HepG2 (cell line): Measurements from ENCODE around the gene UBFD1. TPM values are rescaled to one million over a fixed set of nuclear protein-coding genes. Genes with fewer than 3 reads are reported as not detected.

Source experiments
- ATAC-seq: fragments of 200-7000 bp; cut with Tn5 transposase; 3 replicates; pipeline ENCODE4 v1.9.1; 2020; ENCODE audit warnings: mild to moderate bottlenecking, moderate library complexity
- BruUV-seq: library from RNA; stranded (reverse); fragments of 400-500 nt; replicated peaks from 2 replicates; lab custom pipeline; 2021; lab: Mats Ljungman, UMichigan
- CTCF ChIA-PET: fragments of 300-600 bp; formaldehyde crosslinking; extraction: SDS; loops from one replicate; lab custom pipeline; 2021; ENCODE audit warnings: low total read pairs, inconsistent platforms, low intra/inter-chr PET ratio; lab: Yijun Ruan, JAX
- POLR2A ChIA-PET: fragments of 350-600 bp; sonication (Branson Sonifier 250); formaldehyde crosslinking; loops from one replicate; lab custom pipeline; 2020; ENCODE audit warnings: antibody characterized with exemption, inconsistent platforms; lab: Yijun Ruan, JAX
- DNase-seq: peaks from one replicate; pipeline ENCODE4 v3.0.0-alpha.2; 2015; ENCODE audit warnings: low spot score
- FAIRE-seq: peaks from 3 replicates; lab custom pipeline; 2011; peaks lifted over from hg19 to GRCh38; lab: Jason Lieb, UNC
- H2AFZ ChIP-seq: one replicate; pipeline ENCODE4 v1.6.1; 2011; ENCODE audit warnings: low read length, inconsistent platforms
- H3K27ac ChIP-seq: fragments of 300-600 bp; 3 replicates; pipeline ENCODE4 v1.8.0; 2011; ENCODE audit warnings: mixed run types, mild to moderate bottlenecking, mixed read lengths, low read length, inconsistent platforms; ENCODE audit not compliant: insufficient read depth; ENCODE audit errors: extremely low read length
- H3K27me3 ChIP-seq, 2 experiments: fragments of 200-600 bp in 1 of 2; 2 replicates in 1 of 2; 3 replicates in 1 of 2; pipeline versions ENCODE4 v1.6.0 to v1.8.0; 2011; ENCODE audit warnings: low read length in 2 of 2, mild to moderate bottlenecking in 2 of 2, moderate library complexity in 2 of 2, inconsistent platforms in 1 of 2; ENCODE audit not compliant: insufficient read depth in 2 of 2, control insufficient read depth in 1 of 2
- H3K36me3 ChIP-seq, 2 experiments: fragments of 200-600 bp in 1 of 2; replicated peaks in 1 of 2; 2 replicates in 1 of 2; 3 replicates in 1 of 2; pipeline versions ENCODE4 v1.5.1 to v1.8.0; 2011; ENCODE audit warnings: low read length in 2 of 2, inconsistent platforms in 1 of 2; ENCODE audit not compliant: insufficient read depth in 2 of 2, control insufficient read depth in 1 of 2
- H3K4me1 ChIP-seq: 2 replicates; pipeline ENCODE4 v1.5.1; 2012; ENCODE audit warnings: low read length, inconsistent platforms; ENCODE audit not compliant: insufficient read depth
- H3K4me2 ChIP-seq: 2 replicates; pipeline ENCODE4 v1.6.0; 2011; ENCODE audit warnings: low read depth, low read length, inconsistent platforms
- H3K4me3 ChIP-seq, 3 experiments: fragments of 200-600 bp in 1 of 3; sonication (generic), shearing (Covaris generic) in 1 of 3; replicated peaks in 1 of 3; 2 replicates each; pipeline ENCODE4 v1.5.1; 2011 to 2016; ENCODE audit warnings: low read length in 3 of 3, inconsistent platforms in 2 of 3, low read depth in 2 of 3, mild to moderate bottlenecking in 2 of 3, control low read depth in 1 of 3, mixed read lengths in 1 of 3; ENCODE audit not compliant: insufficient read depth in 1 of 3
- H3K79me2 ChIP-seq: one replicate; pipeline ENCODE4 v1.6.1; 2011; ENCODE audit warnings: low read length, inconsistent platforms; ENCODE audit not compliant: insufficient read depth
- H3K9ac ChIP-seq: 2 replicates; pipeline ENCODE4 v1.6.0; 2011; ENCODE audit warnings: mild to moderate bottlenecking, low read depth, low read length, inconsistent platforms; ENCODE audit not compliant: insufficient read depth
- H3K9me3 ChIP-seq: 2 replicates; pipeline ENCODE4 v1.5.1; 2012; ENCODE audit warnings: mild to moderate bottlenecking, low read length
- H4K20me1 ChIP-seq: 2 replicates; pipeline ENCODE4 v1.6.0; 2011; ENCODE audit warnings: inconsistent platforms, mild to moderate bottlenecking, low read length, moderate library complexity; ENCODE audit not compliant: insufficient read depth
- E2F1 ChIP-seq: sonication (generic); formaldehyde crosslinking; IDR thresholded peaks from 2 replicates; pipeline ENCODE4 v1.5.0; 2020; ENCODE audit warnings: missing genetic modification reagents
- IRF2 ChIP-seq: IDR thresholded peaks from 2 replicates; pipeline ENCODE4 v1.6.1; 2018; ENCODE audit warnings: missing genetic modification reagents, missing compliant biosample characterization
- MIER2 ChIP-seq: IDR thresholded peaks from 2 replicates; pipeline ENCODE4 v1.6.1; 2016; ENCODE audit warnings: missing biosample characterization, missing genetic modification reagents
- RBM39 ChIP-seq: fragments of 200-400 bp; formaldehyde crosslinking; IDR thresholded peaks from one replicate; pipeline ENCODE4 v1.6.1; 2018; ENCODE audit warnings: antibody characterized with exemption, mild to moderate bottlenecking, low read depth, low read length; ENCODE audit not compliant: poor library complexity, severe bottlenecking
- SNRNP70 ChIP-seq: fragments of 200-400 bp; formaldehyde crosslinking; IDR thresholded peaks from 2 replicates; pipeline ENCODE4 v1.6.1; 2017; ENCODE audit warnings: mild to moderate bottlenecking, low read depth, low read length, moderate library complexity
- ZBTB46 ChIP-seq: sonication (generic); formaldehyde crosslinking; IDR thresholded peaks from 2 replicates; pipeline ENCODE4 v1.4.0; 2020; ENCODE audit warnings: mild to moderate bottlenecking, missing genetic modification reagents, borderline replicate concordance
- ZIK1 ChIP-seq: sonication (generic); formaldehyde crosslinking; IDR thresholded peaks from 2 replicates; pipeline ENCODE4 v1.5.0; 2020; ENCODE audit warnings: mild to moderate bottlenecking, low read depth, missing genetic modification reagents, borderline replicate concordance
- ZNF317 ChIP-seq: sonication (generic); formaldehyde crosslinking; IDR thresholded peaks from 2 replicates; pipeline ENCODE4 v1.5.0; 2020; ENCODE audit warnings: mild to moderate bottlenecking, missing genetic modification reagents
- ZNF318 ChIP-seq: sonication (generic); formaldehyde crosslinking; IDR thresholded peaks from 2 replicates; pipeline ENCODE4 v1.4.0; 2020; ENCODE audit warnings: mild to moderate bottlenecking, missing genetic modification reagents
- ZNF34 ChIP-seq: sonication (generic); formaldehyde crosslinking; IDR thresholded peaks from 2 replicates; pipeline ENCODE4 v1.4.0; 2020; ENCODE audit warnings: mild to moderate bottlenecking, missing genetic modification reagents, borderline replicate concordance
- ZNF629 ChIP-seq: sonication (generic); formaldehyde crosslinking; conservative IDR thresholded peaks from 2 replicates; pipeline ENCODE4 v1.5.0; 2020; ENCODE audit warnings: missing genetic modification reagents
- ZNF660 ChIP-seq: sonication (generic); formaldehyde crosslinking; IDR thresholded peaks from 2 replicates; pipeline ENCODE4 v1.5.1; 2020; ENCODE audit warnings: mild to moderate bottlenecking, low read depth, missing genetic modification reagents, borderline replicate concordance
- WGBS: methylation state at CpG from one replicate; pipeline ENCODE4 v1.1.6; 2017; ENCODE audit warnings: low lambda C conversion rate; 5-methylcytosine and 5-hydroxymethylcytosine counted together
- in situ Hi-C: cut with HindIII; loops from 2 replicates; pipeline ENCODE4 v1.10.0; 2017; ENCODE audit warnings: low pct_unique_long_range_greater_than_20kb; ENCODE audit not compliant: extremely low pct_ligation_motif_present
- intact Hi-C: fragments of 100-400 bp; cut with micrococcal nuclease; formaldehyde crosslinking; loops from one replicate; pipeline ENCODE4 v1.10.0; 2022; ENCODE audit not compliant: unreplicated experiment
- polyA plus RNA-seq, 8 experiments: library from polyadenylated mRNA; depleted of rRNA in 3 of 8; stranded (reverse) in 7 of 8; unstranded in 1 of 8; fragments of >200 nt; fragmentation: Illumina TruSeq in 4 of 8; extraction: Trizol in 4 of 8; gene quantifications; 2 replicates each; pipeline versions ENCODE4 v1.2.1 to v1.2.3, GENCODE V29; 2011 to 2016; ENCODE audit warnings: low read depth in 4 of 8, missing spikeins in 1 of 8, mixed read lengths in 1 of 8; ENCODE audit not compliant: insufficient read depth in 1 of 8
- total RNA-seq, 5 experiments: library from RNA; depleted of rRNA; stranded (reverse); fragments of >200 nt; fragmentation: Illumina TruSeq; extraction: Trizol; gene quantifications; 2 replicates each; pipeline ENCODE4 v1.2.3, GENCODE V29; 2016; ENCODE audit warnings: low read depth in 1 of 5

The UBFD1 gene
- total and polyA plus RNA-seq, 2 of the 13 experiments (the other 11 are each of a cell fraction or from before 2014, with no cell fraction given) = 100 to 111 TPM

GRCh38 chr16:23535901-23536300 is 21.6 kb upstream of the UBFD1 start:
- no peak for FAIRE-seq
- ChIA-PET CTCF (no interaction called here), POLR2A (interaction anchor here (5.5 kb wide), 1 partner anchor 8 kb away, joined by 64 read pairs; no protein-coding TSS in a partner anchor)
- H3K4me2 ChIP-seq = no peak overlapping the region
- no TSS peak for BruUV-seq
- ATAC-seq = no peak
- intact Hi-C loops (no loop called here), in situ Hi-C loops (no loop called here)
- H3K9me3 ChIP-seq = no peaks in the 10 kb centered on the region
- H3K79me2 ChIP-seq = peaks cover 4% of the 10 kb centered on the region
- H3K4me3 ChIP-seq = no peak overlapping the region
- peaks cover 43% of the 10 kb centered on the region for H3K4me1 ChIP-seq
- H3K36me3 ChIP-seq = peaks cover 42 to 66% of the 10 kb centered on the region in 2 experiments
- no peak overlapping the region for H3K9ac ChIP-seq
- DNase-seq = no peak
- no peaks in the 10 kb centered on the region for H3K27me3 ChIP-seq
- no peak overlapping the region for H2AFZ ChIP-seq
- WGBS = 95% methylated on average over 2 of the region's 2 CpGs
- H4K20me1 ChIP-seq = no peaks in the 10 kb centered on the region
- H3K27ac ChIP-seq = no peak overlapping the region
- TF ChIP-seq ZNF629 (CRISPR knock-in tag) (no peak), ZNF317 (CRISPR knock-in tag) (no peak), IRF2 (no peak), ZNF34 (CRISPR knock-in tag) (no peak), E2F1 (CRISPR knock-in tag) (no peak), SNRNP70 (no peak), ZIK1 (CRISPR knock-in tag) (no peak), RBM39 (no peak), ZNF318 (no peak), ZNF660 (no peak), MIER2 (CRISPR knock-in tag) (no peak), ZBTB46 (CRISPR knock-in tag) (no peak)
